ENCODE measurements around the gene DES. TPM values are rescaled to one million over a fixed set of nuclear protein-coding genes. Genes with fewer than 3 reads are reported as not detected.

The DES gene
- total RNA-seq, 4 donors from 2014 or later = 82.0 to 574 (median 112) TPM

- no peaks in the 10 kb centered on the region for H3K4me1 ChIP-seq
- DNase-seq = no peak
- H3K36me3 ChIP-seq = no peaks in the 10 kb centered on the region
- no peak overlapping the region for H3K27ac ChIP-seq
- H3K27me3 ChIP-seq = no peaks in the 10 kb centered on the region
- H3K4me3 ChIP-seq = no peak overlapping the region
- TF ChIP-seq POLR2A (IDR thresholded peaks at IDR 0.05) (no peak), CTCF (IDR thresholded peaks at IDR 0.05) (no peak)
- no peaks in the 10 kb centered on the region for H3K9me3 ChIP-seq
Observed at GRCh38 chr2:219467736-219468075, 49.5 kb downstream of the DES start.

- Histone ChIP-seq H3K4me3 (no peak overlapping the region), H3K27ac (no peak overlapping the region), H3K4me1 (no peaks in the 10 kb centered on the region), H3K9me3 (no peaks in the 10 kb centered on the region), H3K27me3 (peaks cover 0 to 4% of the 10 kb centered on the region in 2 donors), H3K36me3 (no peaks in the 10 kb centered on the region)
- no peak for TF ChIP-seq CTCF (IDR thresholded peaks at IDR 0.05)
- no peak for TF ChIP-seq POLR2A (IDR thresholded peaks at IDR 0.05)
- no peak for DNase-seq
Observed at GRCh38 chr2:219468410-219469185, 50.4 kb downstream of the DES start.

GRCh38 chr2:219469186-219469724 is 51.1 kb downstream of the DES start:
- no peak for DNase-seq
- Histone ChIP-seq H3K27me3 (peaks cover 0 to 4% of the 10 kb centered on the region in 2 donors), H3K27ac (no peak overlapping the region), H3K36me3 (no peaks in the 10 kb centered on the region), H3K4me1 (no peaks in the 10 kb centered on the region), H3K4me3 (no peak overlapping the region), H3K9me3 (no peaks in the 10 kb centered on the region)
- TF ChIP-seq POLR2A (IDR thresholded peaks at IDR 0.05) (no peak), CTCF (IDR thresholded peaks at IDR 0.05) (no peak)

GRCh38 chr2:219470429-219470828 is 52.3 kb downstream of the DES start:
- Histone ChIP-seq H3K9me3 (no peaks in the 10 kb centered on the region), H3K4me3 (no peak overlapping the region), H3K4me1 (no peaks in the 10 kb centered on the region), H3K36me3 (no peaks in the 10 kb centered on the region), H3K27ac (no peak overlapping the region), H3K27me3 (peaks cover 0 to 4% of the 10 kb centered on the region in 2 donors)
- no peak for DNase-seq
- no peak for TF ChIP-seq CTCF (IDR thresholded peaks at IDR 0.05)
- TF ChIP-seq POLR2A (IDR thresholded peaks at IDR 0.05) = no peak

- no peaks in the 10 kb centered on the region for H3K4me1 ChIP-seq
- no peak for DNase-seq
- no peaks in the 10 kb centered on the region for H3K36me3 ChIP-seq
- H3K27me3 ChIP-seq = peaks cover 0 to 4% of the 10 kb centered on the region in 2 donors
- H3K27ac ChIP-seq = no peak overlapping the region
- no peak overlapping the region for H3K4me3 ChIP-seq
- TF ChIP-seq POLR2A (IDR thresholded peaks at IDR 0.05) (no peak), CTCF (IDR thresholded peaks at IDR 0.05) (no peak)
- H3K9me3 ChIP-seq = no peaks in the 10 kb centered on the region
Observed at GRCh38 chr2:219471476-219472371, 53.5 kb downstream of the DES start.

All from Peyer's patch (tissue), 4 donors.